Activated naive CD4-positive, alpha-beta T cell treated with anti-CD3 and anti-CD28 coated beads, Interleukin-2, amount 50 U/mL, for 24 hours (primary cell): ENCODE results near the gene STK17A.

Source experiments
- H3K27ac Mint-ChIP-seq: one replicate; pipeline ENCODE4 v1.8.0; 2021; ENCODE audit warnings: mild to moderate bottlenecking, mixed read lengths
- H3K27me3 Mint-ChIP-seq: one replicate; pipeline ENCODE4 v1.8.0; 2021; ENCODE audit warnings: mixed read lengths
- H3K36me3 Mint-ChIP-seq: one replicate; pipeline ENCODE4 v1.8.0; 2021; ENCODE audit warnings: mixed read lengths
- H3K4me1 Mint-ChIP-seq: one replicate; pipeline ENCODE4 v1.8.0; 2021; ENCODE audit warnings: mixed read lengths
- H3K4me3 Mint-ChIP-seq: one replicate; pipeline ENCODE4 v1.8.0; 2021; ENCODE audit warnings: mild to moderate bottlenecking, mixed read lengths
- H3K9me3 Mint-ChIP-seq: one replicate; pipeline ENCODE4 v1.8.0; 2021; ENCODE audit warnings: mixed read lengths

Gene STK17A

GRCh38 chr7:43649755-43650274, 66.9 kb downstream of the STK17A start:
- Mint-ChIP-seq H3K9me3 (peaks cover 7% of the 10 kb centered on the region), H3K27ac (peak overlapping the region; percentile 97), H3K27me3 (no peaks in the 10 kb centered on the region), H3K4me1 (peaks cover 97% of the 10 kb centered on the region), H3K36me3 (peaks cover 21% of the 10 kb centered on the region), H3K4me3 (peak overlapping the region; percentile 87)

DNA sequence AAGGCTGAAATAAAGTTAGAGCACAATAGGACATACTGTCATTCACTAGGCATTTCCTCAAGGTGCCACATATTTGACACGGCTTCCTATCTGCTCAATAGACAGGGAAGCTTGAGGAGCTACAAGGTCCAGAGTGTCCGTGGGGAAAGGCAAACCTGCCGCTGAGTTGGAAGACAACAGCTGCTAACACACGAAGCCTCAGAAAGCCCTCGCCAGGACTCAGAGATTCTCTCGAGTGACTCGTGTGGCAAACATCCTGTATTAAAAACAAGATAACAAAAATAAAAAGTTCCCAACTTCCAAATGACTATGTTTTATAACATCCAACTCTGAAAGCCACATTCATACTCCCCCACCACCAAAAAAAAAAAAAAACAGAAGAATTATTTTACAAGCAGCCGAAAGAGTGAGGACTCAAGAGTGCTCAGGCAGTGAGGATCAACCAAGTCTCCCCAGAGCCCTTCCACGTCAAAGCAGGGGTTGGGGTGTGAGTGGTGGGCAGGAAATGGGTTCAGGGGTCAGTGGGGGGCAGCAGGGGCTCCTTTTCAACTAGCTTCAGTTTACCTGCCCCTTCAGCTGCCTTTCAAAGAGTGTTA, 67.6 kb downstream of the STK17A start:
- Mint-ChIP-seq H3K4me3 (peak overlapping the region; percentile 87), H3K36me3 (peaks cover 17% of the 10 kb centered on the region), H3K4me1 (peaks cover 91% of the 10 kb centered on the region), H3K9me3 (peaks cover 7% of the 10 kb centered on the region), H3K27ac (peak overlapping the region; percentile 97), H3K27me3 (no peaks in the 10 kb centered on the region)

GRCh38 chr7:43652364-43652763, 69.5 kb downstream of the STK17A start:
- peaks cover 17% of the 10 kb centered on the region for H3K36me3 Mint-ChIP-seq
- peaks cover 86% of the 10 kb centered on the region for H3K4me1 Mint-ChIP-seq
- H3K27me3 Mint-ChIP-seq = no peaks in the 10 kb centered on the region
- peaks cover 7% of the 10 kb centered on the region for H3K9me3 Mint-ChIP-seq
- H3K27ac Mint-ChIP-seq = peak overlapping the region; percentile 97
- H3K4me3 Mint-ChIP-seq = peak overlapping the region; percentile 33

DNA sequence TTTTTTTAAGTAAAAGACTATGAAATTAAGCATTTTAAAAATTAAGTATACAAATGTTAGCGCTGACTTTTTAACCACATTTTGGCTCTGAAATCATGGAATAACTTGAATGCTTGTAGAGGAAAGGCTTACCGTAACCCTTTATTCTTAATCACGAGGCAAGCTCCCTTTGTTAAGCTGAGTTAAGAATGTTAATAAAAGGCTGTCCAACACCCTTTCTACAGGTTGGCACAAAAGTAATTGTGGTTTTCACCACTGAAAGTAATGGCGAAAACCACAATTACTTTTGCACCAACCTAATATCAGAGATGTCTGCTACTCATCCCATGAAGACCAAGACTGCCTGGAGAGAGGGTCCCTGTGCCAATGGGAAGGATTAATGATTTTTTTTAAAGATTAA, 70.6 kb downstream of the STK17A start:
- H3K4me1 Mint-ChIP-seq = peaks cover 83% of the 10 kb centered on the region
- peak overlapping the region; percentile 67 for H3K4me3 Mint-ChIP-seq
- peaks cover 7% of the 10 kb centered on the region for H3K9me3 Mint-ChIP-seq
- H3K27ac Mint-ChIP-seq = peak overlapping the region; percentile 84
- H3K27me3 Mint-ChIP-seq = no peaks in the 10 kb centered on the region
- H3K36me3 Mint-ChIP-seq = peaks cover 23% of the 10 kb centered on the region

DNA sequence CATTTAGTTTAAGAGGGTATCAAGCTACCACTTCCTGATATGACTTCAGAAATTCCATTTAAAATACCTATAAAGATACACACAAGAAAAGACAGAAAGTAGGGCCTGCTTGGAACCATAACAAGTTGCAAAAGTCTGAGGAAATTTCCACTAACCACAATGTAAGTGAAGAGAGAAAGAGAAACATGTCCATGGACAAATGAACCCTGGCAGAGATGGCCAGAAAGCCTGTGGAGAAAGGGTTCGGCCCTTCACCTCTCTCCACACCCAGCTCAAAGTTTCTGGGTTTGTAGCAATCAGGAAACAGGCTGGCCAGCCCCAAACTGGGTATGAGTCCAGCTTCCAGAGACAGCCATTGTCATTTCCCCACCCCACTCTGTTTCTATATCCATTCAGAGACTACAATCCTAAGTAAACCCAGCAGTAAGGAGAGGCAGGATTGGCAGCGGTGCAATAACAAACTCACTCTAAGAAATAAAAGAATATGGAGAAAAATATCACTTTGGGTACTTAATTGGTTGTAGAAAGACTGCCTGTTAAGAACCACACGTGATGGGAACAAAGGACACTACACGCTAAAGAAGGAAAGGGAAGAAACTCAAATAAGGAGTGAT, 71.1 kb downstream of the STK17A start:
- no peaks in the 10 kb centered on the region for H3K27me3 Mint-ChIP-seq
- peak overlapping the region; percentile 67 for H3K4me3 Mint-ChIP-seq
- H3K36me3 Mint-ChIP-seq = peaks cover 28% of the 10 kb centered on the region
- peak overlapping the region; percentile 66 for H3K27ac Mint-ChIP-seq
- H3K9me3 Mint-ChIP-seq = peaks cover 7% of the 10 kb centered on the region
- peaks cover 83% of the 10 kb centered on the region for H3K4me1 Mint-ChIP-seq

GRCh38 chr7:43655584-43655983, 72.7 kb downstream of the STK17A start:
- Mint-ChIP-seq H3K27ac (peak overlapping the region; percentile 55), H3K4me1 (peaks cover 81% of the 10 kb centered on the region)

DNA sequence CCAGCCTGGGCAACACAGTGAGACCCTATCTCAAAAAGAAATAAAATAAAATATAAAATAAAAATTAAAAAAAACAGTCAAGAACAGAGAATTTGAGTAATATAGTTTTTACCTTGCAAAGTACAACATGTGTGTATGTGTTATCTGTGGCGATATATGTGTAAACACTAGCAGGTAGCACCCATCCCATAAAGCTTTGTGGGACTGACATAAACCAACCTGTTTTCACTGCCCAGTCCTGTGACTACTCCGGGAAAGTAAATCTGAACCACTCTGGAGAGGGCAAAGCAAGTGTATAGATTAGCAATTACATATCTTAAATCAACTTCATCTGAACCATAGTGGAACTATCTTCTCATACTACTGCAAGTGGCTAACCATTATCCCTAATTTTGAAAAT, 74.1 kb downstream of the STK17A start:
- Mint-ChIP-seq H3K27me3 (no peaks in the 10 kb centered on the region), H3K4me3 (no peak overlapping the region), H3K9me3 (peaks cover 7% of the 10 kb centered on the region), H3K27ac (no peak overlapping the region), H3K4me1 (peaks cover 76% of the 10 kb centered on the region), H3K36me3 (peaks cover 30% of the 10 kb centered on the region)

More at GRCh38 chr7:43655584-43655983, 72.7 kb downstream of the STK17A start:
- peaks cover 7% of the 10 kb centered on the region for H3K9me3 Mint-ChIP-seq
- peaks cover 31% of the 10 kb centered on the region for H3K36me3 Mint-ChIP-seq
- H3K4me3 Mint-ChIP-seq = no peak overlapping the region
- no peaks in the 10 kb centered on the region for H3K27me3 Mint-ChIP-seq

GRCh38 chr7:43658718-43659548, 76.0 kb downstream of the STK17A start:
- H3K27ac Mint-ChIP-seq = peak overlapping the region; percentile 98
- peaks cover 33% of the 10 kb centered on the region for H3K36me3 Mint-ChIP-seq
- H3K4me1 Mint-ChIP-seq = peaks cover 70% of the 10 kb centered on the region
- H3K4me3 Mint-ChIP-seq = peak overlapping the region; percentile 70
- no peaks in the 10 kb centered on the region for H3K27me3 Mint-ChIP-seq
- peaks cover 7% of the 10 kb centered on the region for H3K9me3 Mint-ChIP-seq

DNA sequence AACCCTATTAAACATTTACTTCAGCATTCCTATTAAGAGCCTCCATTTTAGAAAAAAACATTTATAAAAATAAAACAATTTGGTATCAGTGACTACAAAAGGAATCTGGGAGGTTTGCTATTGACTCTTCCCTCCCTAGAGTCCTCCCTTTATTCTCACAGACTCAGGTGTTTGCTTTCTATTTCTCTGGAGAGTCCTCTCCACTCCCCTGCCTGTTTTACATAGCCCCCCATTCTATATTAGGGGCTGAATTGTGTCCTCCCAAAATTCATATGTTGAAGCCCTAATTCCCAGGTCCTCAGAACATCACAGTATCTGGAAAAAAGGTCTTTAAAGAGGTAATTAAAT, 76.6 kb downstream of the STK17A start:
- peaks cover 3% of the 10 kb centered on the region for H3K9me3 Mint-ChIP-seq
- H3K27ac Mint-ChIP-seq = peak overlapping the region; percentile 87
- peaks cover 70% of the 10 kb centered on the region for H3K4me1 Mint-ChIP-seq
- no peak overlapping the region for H3K4me3 Mint-ChIP-seq
- H3K27me3 Mint-ChIP-seq = no peaks in the 10 kb centered on the region
- peaks cover 28% of the 10 kb centered on the region for H3K36me3 Mint-ChIP-seq

- Mint-ChIP-seq H3K9me3 (no peaks in the 10 kb centered on the region), H3K4me1 (peaks cover 73% of the 10 kb centered on the region), H3K27me3 (no peaks in the 10 kb centered on the region), H3K36me3 (peaks cover 30% of the 10 kb centered on the region), H3K27ac (peak overlapping the region; percentile 87), H3K4me3 (peak overlapping the region; percentile 12)
These were observed 77.2 kb downstream of the STK17A start for GRCh38 chr7:43660141-43660540.

GRCh38 chr7:43664681-43665080, 81.8 kb downstream of the STK17A start:
- Mint-ChIP-seq H3K9me3 (no peaks in the 10 kb centered on the region), H3K27ac (peak overlapping the region; percentile 91), H3K4me1 (peaks cover 82% of the 10 kb centered on the region), H3K4me3 (peak overlapping the region; percentile 53), H3K27me3 (no peaks in the 10 kb centered on the region), H3K36me3 (peaks cover 33% of the 10 kb centered on the region)

- Mint-ChIP-seq H3K4me1 (peaks cover 87% of the 10 kb centered on the region), H3K36me3 (peaks cover 34% of the 10 kb centered on the region), H3K9me3 (peaks cover 5% of the 10 kb centered on the region), H3K27me3 (no peaks in the 10 kb centered on the region), H3K4me3 (no peak overlapping the region), H3K27ac (no peak overlapping the region)
These were observed 84.0 kb downstream of the STK17A start for GRCh38 chr7:43666938-43667337.

DNA sequence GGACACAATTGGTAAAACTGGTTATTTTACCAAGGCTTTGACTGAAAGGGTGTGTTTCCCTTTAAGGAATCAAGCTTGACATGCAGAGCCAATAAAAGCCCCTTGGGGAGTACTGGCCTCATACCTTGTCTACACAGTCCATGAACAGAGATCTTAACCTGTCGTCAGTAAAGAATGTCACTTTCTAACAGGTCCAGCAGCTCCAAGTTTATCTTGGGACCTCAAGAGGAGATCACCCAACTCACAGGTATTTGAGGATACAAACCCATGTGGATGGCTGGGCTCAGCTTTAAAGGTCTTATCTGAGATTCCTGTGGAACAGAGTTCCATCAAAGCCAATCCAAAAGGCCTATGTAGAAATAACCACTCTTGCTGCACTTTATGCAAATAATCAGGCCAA, 85.1 kb downstream of the STK17A start:
- Mint-ChIP-seq H3K36me3 (peaks cover 33% of the 10 kb centered on the region), H3K4me3 (peak overlapping the region; percentile 4), H3K9me3 (peaks cover 5% of the 10 kb centered on the region), H3K27me3 (no peaks in the 10 kb centered on the region), H3K27ac (no peak overlapping the region), H3K4me1 (peaks cover 92% of the 10 kb centered on the region)

GRCh38 chr7:43669286-43670081, 86.6 kb downstream of the STK17A start:
- Mint-ChIP-seq H3K36me3 (peaks cover 32% of the 10 kb centered on the region), H3K4me3 (peak overlapping the region; percentile 77), H3K27me3 (no peaks in the 10 kb centered on the region), H3K4me1 (peaks cover 94% of the 10 kb centered on the region), H3K9me3 (peaks cover 5% of the 10 kb centered on the region), H3K27ac (peak overlapping the region; percentile 96)

- H3K4me3 Mint-ChIP-seq = no peak overlapping the region
- H3K36me3 Mint-ChIP-seq = peaks cover 26% of the 10 kb centered on the region
- peaks cover 5% of the 10 kb centered on the region for H3K9me3 Mint-ChIP-seq
- peaks cover 90% of the 10 kb centered on the region for H3K4me1 Mint-ChIP-seq
- no peaks in the 10 kb centered on the region for H3K27me3 Mint-ChIP-seq
- peak overlapping the region; percentile 74 for H3K27ac Mint-ChIP-seq
These were observed 88.6 kb downstream of the STK17A start for GRCh38 chr7:43671521-43671920.
